OCI-LY7 (cell line): Measurements from ENCODE around the gene CTNNA3. TPM values are rescaled to one million over a fixed set of nuclear protein-coding genes. Genes with fewer than 3 reads are reported as not detected.

Source experiments
- BruUV-seq: library from RNA; stranded (reverse); fragments of 400-500 nt; replicated peaks from 2 replicates; lab custom pipeline; 2021; lab: Mats Ljungman, UMichigan
- CTCF ChIA-PET: fragments of 300-600 bp; sonication (Branson Sonifier 250); formaldehyde crosslinking; loops from one replicate; lab custom pipeline; 2022; ENCODE audit warnings: antibody characterized with exemption; ENCODE audit not compliant: unreplicated experiment; lab: Charles Lee
- POLR2A ChIA-PET: fragments of 300-600 bp; sonication (Branson Sonifier 250); formaldehyde crosslinking; loops from one replicate; lab custom pipeline; 2022; ENCODE audit warnings: antibody characterized with exemption; lab: Charles Lee
- DNase-seq: peaks from one replicate; pipeline ENCODE4 v3.0.0-alpha.2; 2015; ENCODE audit warnings: low spot score
- H2AFZ ChIP-seq: fragments of 200-600 bp; sonication (generic), shearing (Covaris generic); 2 replicates; pipeline ENCODE4 v1.6.1; 2014; ENCODE audit warnings: mild to moderate bottlenecking, antibody characterized with exemption, low read length, moderate library complexity
- H3K27ac ChIP-seq: fragments of 200-600 bp; sonication (generic); 2 replicates; pipeline ENCODE4 v1.5.1; 2014; ENCODE audit warnings: mixed run types, low read depth, mild to moderate bottlenecking, moderate library complexity, low read length, inconsistent platforms; ENCODE audit not compliant: poor library complexity, severe bottlenecking
- H3K36me3 ChIP-seq: fragments of 200-600 bp; sonication (generic); 2 replicates; pipeline ENCODE4 v1.6.1; 2014; ENCODE audit warnings: mild to moderate bottlenecking, antibody characterized with exemption, low read length, moderate library complexity, mixed read lengths; ENCODE audit not compliant: insufficient read depth
- H3K4me1 ChIP-seq: fragments of 200-600 bp; sonication (generic); 2 replicates; pipeline ENCODE4 v1.5.1; 2014; ENCODE audit warnings: mild to moderate bottlenecking, low read length; ENCODE audit not compliant: insufficient read depth, poor library complexity, severe bottlenecking
- H3K4me2 ChIP-seq: fragments of 200-600 bp; sonication (generic); 2 replicates; pipeline ENCODE4 v1.6.1; 2014; ENCODE audit warnings: mild to moderate bottlenecking, low read length
- H3K4me3 ChIP-seq: fragments of 200-600 bp; sonication (generic); 2 replicates; pipeline ENCODE4 v1.5.1; 2014; ENCODE audit warnings: mild to moderate bottlenecking, low read depth, low read length; ENCODE audit not compliant: poor library complexity, severe bottlenecking
- H3K79me2 ChIP-seq: fragments of 200-600 bp; sonication (generic); 2 replicates; pipeline ENCODE4 v1.6.1; 2016; ENCODE audit warnings: low read depth, mild to moderate bottlenecking, low read length, moderate library complexity, mixed read lengths; ENCODE audit not compliant: insufficient read depth
- H3K9me2 ChIP-seq: fragments of 200-600 bp; sonication (generic); 2 replicates; pipeline ENCODE4 v1.6.1; 2016; ENCODE audit warnings: mild to moderate bottlenecking, low read length, mixed read lengths; ENCODE audit not compliant: insufficient read depth
- H3K9me3 ChIP-seq: fragments of 200-600 bp; sonication (generic); 2 replicates; pipeline ENCODE4 v1.6.1; 2014; ENCODE audit warnings: mild to moderate bottlenecking, mixed run types, low read length, mixed read lengths
- H4K20me1 ChIP-seq: fragments of 200-600 bp; sonication (generic); 2 replicates; pipeline ENCODE4 v1.6.1; 2014; ENCODE audit warnings: mild to moderate bottlenecking, antibody characterized with exemption, low read length, moderate library complexity, mixed read lengths; ENCODE audit not compliant: insufficient read depth
- EZH2phosphoT487 ChIP-seq: fragments of 200-600 bp; sonication (generic); IDR thresholded peaks from 2 replicates; pipeline ENCODE4 v1.6.1; 2018; ENCODE audit warnings: low read depth, borderline replicate concordance, mild to moderate bottlenecking, mixed run types, antibody characterized with exemption, low read length, moderate library complexity, mixed read lengths
- intact Hi-C: fragments of 100-400 bp; cut with micrococcal nuclease; formaldehyde crosslinking; loops from one replicate; pipeline ENCODE4 v1.10.0; 2022; ENCODE audit not compliant: unreplicated experiment
- total RNA-seq, 2 experiments: library from RNA; depleted of rRNA in 1 of 2; stranded (reverse); fragments of >200 nt in 1 of 2; shearing (Covaris generic) in 1 of 2; gene quantifications; 2 replicates each; pipeline ENCODE4 v1.2.3, GENCODE V29; 2014 to 2022
- TF ChIP-seq, protein P1 (sequence below): fragments of 200-600 bp; sonication (generic); conservative IDR thresholded peaks from 2 replicates; pipeline ENCODE4 v1.5.1; 2014; ENCODE audit warnings: mild to moderate bottlenecking, antibody characterized with exemption, low read length, moderate library complexity, mixed read lengths

Gene CTNNA3
- total RNA-seq, 2 experiments from 2014 or later, result not detected

DNA sequence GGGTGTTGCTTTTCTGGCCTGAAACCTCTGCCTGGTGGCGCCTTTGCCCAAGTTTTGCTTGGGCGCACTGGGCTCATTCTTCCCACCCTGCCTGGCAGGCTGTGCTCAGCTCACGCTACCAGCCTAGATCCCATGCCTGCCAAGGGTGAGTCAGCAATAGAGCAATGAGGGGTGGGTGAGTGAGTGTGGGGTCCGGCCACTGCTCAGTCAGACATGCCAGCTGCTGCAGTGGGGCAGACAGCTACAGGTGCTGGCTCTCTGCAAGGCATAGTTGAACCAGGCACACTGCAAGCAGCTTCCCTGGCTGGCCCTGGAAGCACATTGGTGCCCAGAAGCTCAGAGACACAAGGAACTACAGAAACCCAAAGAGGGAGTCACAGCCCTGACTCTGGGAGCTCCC, 1451.0 kb downstream of the CTNNA3 start:
- Histone ChIP-seq H3K27ac (no peak overlapping the region), H3K4me2 (no peak overlapping the region), H4K20me1 (no peaks in the 10 kb centered on the region), H3K9me3 (no peaks in the 10 kb centered on the region), H3K4me3 (no peak overlapping the region), H3K4me1 (no peaks in the 10 kb centered on the region), H3K9me2 (no peaks in the 10 kb centered on the region), H2AFZ (no peak overlapping the region), H3K79me2 (no peaks in the 10 kb centered on the region), H3K36me3 (no peaks in the 10 kb centered on the region)
- BruUV-seq, result no TSS peak
- POLR2A ChIA-PET, result interaction anchor here (0.7 kb wide), 1 partner anchor 383 kb away, joined by 4 read pairs; no protein-coding TSS in a partner anchor
- no peak for DNase-seq
- intact Hi-C loops, result no loop called here
- TF ChIP-seq, protein P1, sequence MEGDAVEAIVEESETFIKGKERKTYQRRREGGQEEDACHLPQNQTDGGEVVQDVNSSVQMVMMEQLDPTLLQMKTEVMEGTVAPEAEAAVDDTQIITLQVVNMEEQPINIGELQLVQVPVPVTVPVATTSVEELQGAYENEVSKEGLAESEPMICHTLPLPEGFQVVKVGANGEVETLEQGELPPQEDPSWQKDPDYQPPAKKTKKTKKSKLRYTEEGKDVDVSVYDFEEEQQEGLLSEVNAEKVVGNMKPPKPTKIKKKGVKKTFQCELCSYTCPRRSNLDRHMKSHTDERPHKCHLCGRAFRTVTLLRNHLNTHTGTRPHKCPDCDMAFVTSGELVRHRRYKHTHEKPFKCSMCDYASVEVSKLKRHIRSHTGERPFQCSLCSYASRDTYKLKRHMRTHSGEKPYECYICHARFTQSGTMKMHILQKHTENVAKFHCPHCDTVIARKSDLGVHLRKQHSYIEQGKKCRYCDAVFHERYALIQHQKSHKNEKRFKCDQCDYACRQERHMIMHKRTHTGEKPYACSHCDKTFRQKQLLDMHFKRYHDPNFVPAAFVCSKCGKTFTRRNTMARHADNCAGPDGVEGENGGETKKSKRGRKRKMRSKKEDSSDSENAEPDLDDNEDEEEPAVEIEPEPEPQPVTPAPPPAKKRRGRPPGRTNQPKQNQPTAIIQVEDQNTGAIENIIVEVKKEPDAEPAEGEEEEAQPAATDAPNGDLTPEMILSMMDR, result no peak
- TF ChIP-seq EZH2phosphoT487, result no peak
- CTCF ChIA-PET, result no interaction called here

DNA sequence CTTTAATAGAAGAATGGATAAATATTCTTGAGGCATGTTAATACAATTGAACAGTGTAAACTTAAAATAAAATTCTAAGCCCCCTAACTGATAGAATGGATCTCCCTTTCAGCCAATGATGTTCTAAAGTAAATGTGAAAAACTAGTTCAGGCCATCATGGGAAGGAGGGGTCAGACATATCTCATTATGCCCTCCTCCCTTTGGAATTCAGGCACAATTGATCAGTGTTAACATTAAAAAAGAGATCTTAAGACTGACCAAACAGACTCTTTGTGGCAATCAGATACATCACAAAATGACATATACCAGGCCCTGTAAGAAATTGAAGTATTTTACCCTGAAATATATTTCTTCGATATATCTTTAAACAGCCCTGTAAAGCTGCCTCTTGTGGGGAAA, 1453.1 kb downstream of the CTNNA3 start:
- Histone ChIP-seq H2AFZ (no peak overlapping the region), H3K4me1 (no peaks in the 10 kb centered on the region), H3K36me3 (no peaks in the 10 kb centered on the region), H3K9me2 (no peaks in the 10 kb centered on the region), H3K4me2 (no peak overlapping the region), H3K4me3 (no peak overlapping the region), H4K20me1 (no peaks in the 10 kb centered on the region), H3K79me2 (no peaks in the 10 kb centered on the region), H3K9me3 (no peaks in the 10 kb centered on the region), H3K27ac (no peak overlapping the region)
- BruUV-seq, result no TSS peak
- ChIA-PET CTCF (no interaction called here), POLR2A (interaction anchor here (0.9 kb wide), 1 partner anchor 18 kb away, joined by 3 read pairs; no protein-coding TSS in a partner anchor)
- TF ChIP-seq, protein P1, result no peak
- TF ChIP-seq EZH2phosphoT487, result no peak
- intact Hi-C loops, result no loop called here
- DNase-seq, result no peak

DNA sequence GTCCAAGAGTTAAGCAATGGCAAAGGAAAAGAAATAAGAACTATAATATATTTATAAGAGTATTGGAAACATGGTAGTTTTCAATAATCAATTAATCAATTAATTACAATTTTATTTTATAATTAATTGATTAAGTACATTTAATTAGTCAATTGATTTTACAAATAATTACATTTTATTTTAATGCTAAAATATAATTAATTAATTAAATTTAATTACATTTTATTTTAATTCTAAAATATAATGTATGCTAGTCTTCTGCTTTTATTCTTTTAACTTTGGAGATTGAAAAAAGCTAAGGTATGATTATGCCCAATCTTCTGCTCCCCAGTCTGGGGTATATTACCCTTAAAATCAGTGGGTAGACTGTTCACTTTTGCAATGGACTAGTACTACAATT, 1456.9 kb downstream of the CTNNA3 start:
- Histone ChIP-seq H3K4me3 (no peak overlapping the region), H3K4me1 (no peaks in the 10 kb centered on the region), H3K27ac (no peak overlapping the region), H3K36me3 (no peaks in the 10 kb centered on the region), H3K79me2 (no peaks in the 10 kb centered on the region), H3K4me2 (no peak overlapping the region), H3K9me3 (no peaks in the 10 kb centered on the region), H4K20me1 (no peaks in the 10 kb centered on the region), H3K9me2 (no peaks in the 10 kb centered on the region), H2AFZ (no peak overlapping the region)
- CTCF ChIA-PET, result no interaction called here
- TF ChIP-seq EZH2phosphoT487, result no peak
- TF ChIP-seq, protein P1, result no peak
- POLR2A ChIA-PET, result no interaction called here
- DNase-seq, result no peak
- no TSS peak for BruUV-seq
- intact Hi-C loops, result no loop called here
